ENCODE data around the gene PRRC2B.
"Not testable (repeated sequence)": the region's sequence is repeated elsewhere in the genome, so short reads cannot be mapped to it uniquely, and the experiment has no call there.

PRRC2B gene

GRCh38 chr9:131391020-131391419 is 2.9 kb upstream of the PRRC2B start:
- DNase-seq, result no peak

- DNase-seq, result no peak
Measured at GRCh38 chr9:131391504-131391903, 2.4 kb upstream of the PRRC2B start.

- peak; percentile 66 for DNase-seq
Measured at GRCh38 chr9:131394464-131395156, 724 bp downstream of the PRRC2B start.

- peak; percentile 76 for DNase-seq
Measured at GRCh38 chr9:131395157-131396098, 1.5 kb downstream of the PRRC2B start.

GRCh38 chr9:131396099-131396479 is 2.2 kb downstream of the PRRC2B start:
- not testable (repeated sequence) for DNase-seq

- DNase-seq, result no peak
Measured at GRCh38 chr9:131396626-131397025, 2.7 kb downstream of the PRRC2B start.

GRCh38 chr9:131397100-131397790 is 3.4 kb downstream of the PRRC2B start:
- DNase-seq, result no peak

GRCh38 chr9:131398204-131398603 is 4.3 kb downstream of the PRRC2B start:
- peak; percentile 62 for DNase-seq

GRCh38 chr9:131399972-131400371 is 6.1 kb downstream of the PRRC2B start:
- DNase-seq, result no peak

- DNase-seq, result no peak
Measured at GRCh38 chr9:131400627-131401026, 6.7 kb downstream of the PRRC2B start.

GRCh38 chr9:131402073-131402472 is 8.2 kb downstream of the PRRC2B start:
- DNase-seq, result no peak

- no peak for DNase-seq
Measured at GRCh38 chr9:131402738-131403492, 9.0 kb downstream of the PRRC2B start.

- no peak for DNase-seq
Measured at GRCh38 chr9:131403493-131403773, 9.5 kb downstream of the PRRC2B start.

GRCh38 chr9:131404581-131404980 is 10.7 kb downstream of the PRRC2B start:
- no peak for DNase-seq

- DNase-seq, result no peak
Measured at GRCh38 chr9:131404987-131405386, 11.1 kb downstream of the PRRC2B start.

- DNase-seq, result no peak
Measured at GRCh38 chr9:131405428-131405827, 11.5 kb downstream of the PRRC2B start.

- peak; percentile 31 for DNase-seq
Measured at GRCh38 chr9:131405858-131406537, 12.1 kb downstream of the PRRC2B start.

GRCh38 chr9:131406563-131407436 is 12.9 kb downstream of the PRRC2B start:
- DNase-seq, result no peak

GRCh38 chr9:131407717-131408195 is 13.9 kb downstream of the PRRC2B start:
- DNase-seq, result peak; percentile 65

- no peak for DNase-seq
Measured at GRCh38 chr9:131409458-131409992, 15.6 kb downstream of the PRRC2B start.

GRCh38 chr9:131410044-131410491 is 16.2 kb downstream of the PRRC2B start:
- peak; percentile 37 for DNase-seq

All from activated T-cell treated with anti-CD3 and anti-CD28 coated beads, Interleukin-2, amount 50 U/mL, for 1 hour (primary cell).